Measurements from ENCODE around the gene SSBP4.
A peak's percentile ranks its signal among the peaks of the same experiment; 100 is the strongest.

The SSBP4 gene

DNA sequence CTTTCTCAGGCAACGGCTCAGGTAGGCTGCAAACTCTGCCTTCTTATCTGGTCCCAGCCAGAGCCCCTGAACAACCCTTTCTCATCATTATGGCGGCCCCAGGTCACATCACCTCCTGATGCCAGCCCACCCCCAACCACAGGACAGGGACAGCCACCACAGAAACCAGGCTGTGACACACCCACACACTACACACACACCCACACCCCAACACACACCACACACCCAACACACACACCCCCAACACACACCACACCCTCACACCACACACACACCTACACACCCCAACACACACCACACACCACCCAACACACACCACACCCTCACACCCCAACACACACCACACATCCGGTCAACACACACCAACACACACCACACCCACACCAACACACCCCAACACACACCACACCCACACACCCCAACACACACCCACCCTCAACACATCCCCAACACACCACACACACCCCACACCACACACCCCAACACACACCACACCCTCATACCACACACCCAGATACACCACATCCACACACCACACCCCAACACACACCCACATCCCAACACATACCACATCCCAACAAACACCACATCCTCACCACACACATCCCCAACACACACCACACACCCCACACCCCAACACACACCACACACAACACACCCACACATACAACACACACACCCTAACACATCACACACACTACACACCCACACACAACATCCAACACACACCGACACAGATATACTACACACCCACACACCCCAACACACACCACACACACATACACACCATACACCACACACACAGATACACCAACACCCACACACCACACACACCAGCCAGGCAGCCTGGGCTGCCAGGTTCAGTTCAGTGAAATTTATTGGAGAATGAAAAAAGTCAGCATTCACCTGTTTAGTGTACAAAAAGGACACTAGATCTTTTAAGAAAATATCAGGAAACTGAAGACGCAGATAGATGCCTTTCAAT, 22.9 kb downstream of the SSBP4 start:
- no peak for DNase-seq (ENCODE audit: low read depth in 4 of 4, low spot score in 1 of 4)

GRCh38 chr19:18442941-18443340, 23.7 kb downstream of the SSBP4 start:
- DNase-seq (ENCODE audit: low read depth in 4 of 4, low spot score in 1 of 4), result no peak

GRCh38 chr19:18443406-18443805, 24.2 kb downstream of the SSBP4 start:
- DNase-seq (ENCODE audit: low read depth in 4 of 4, low spot score in 1 of 4), result no peak

DNA sequence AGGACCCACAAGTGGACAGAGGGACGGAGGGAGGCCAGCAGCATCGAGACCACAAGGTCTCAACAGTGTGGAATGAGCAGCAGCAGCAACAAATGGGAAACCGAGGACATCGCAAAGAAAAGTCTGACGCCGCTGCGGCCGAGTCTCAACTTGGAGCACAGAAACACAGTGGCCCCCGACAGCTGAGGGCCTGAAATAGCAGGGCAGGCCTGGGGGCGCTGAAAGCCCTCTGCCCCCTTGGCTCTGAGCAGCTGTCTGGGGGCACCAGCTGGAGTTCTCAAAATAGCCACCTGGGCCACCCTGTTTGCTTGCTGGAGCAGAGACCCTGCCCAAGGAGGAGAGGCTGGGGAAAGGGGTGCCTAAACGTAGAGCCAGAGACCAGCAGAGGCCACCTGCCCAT, 24.6 kb downstream of the SSBP4 start:
- no peak for DNase-seq (ENCODE audit: low read depth in 4 of 4, low spot score in 1 of 4)

DNA sequence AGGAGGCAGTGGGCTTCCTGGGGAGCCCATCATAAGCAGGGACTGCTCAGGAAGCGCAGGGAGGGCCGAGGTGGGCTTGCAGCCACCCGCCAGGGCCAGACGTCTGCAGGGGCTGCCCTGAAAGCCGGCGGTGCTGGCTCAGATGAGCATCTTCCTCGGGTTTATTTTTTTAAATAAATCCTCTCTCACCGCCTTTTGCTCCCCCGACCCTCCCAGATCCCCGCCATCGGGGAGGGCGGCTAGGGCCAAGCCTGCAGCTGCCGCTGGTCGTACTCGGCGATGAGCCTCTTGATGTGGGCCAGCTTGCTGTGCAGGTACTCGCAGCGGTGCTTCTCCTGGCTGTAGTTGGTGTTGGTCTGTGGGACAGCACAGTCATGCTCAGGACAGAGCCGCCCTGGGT, 25.3 kb downstream of the SSBP4 start:
- no peak for DNase-seq (ENCODE audit: low read depth in 4 of 4, low spot score in 1 of 4)

DNA sequence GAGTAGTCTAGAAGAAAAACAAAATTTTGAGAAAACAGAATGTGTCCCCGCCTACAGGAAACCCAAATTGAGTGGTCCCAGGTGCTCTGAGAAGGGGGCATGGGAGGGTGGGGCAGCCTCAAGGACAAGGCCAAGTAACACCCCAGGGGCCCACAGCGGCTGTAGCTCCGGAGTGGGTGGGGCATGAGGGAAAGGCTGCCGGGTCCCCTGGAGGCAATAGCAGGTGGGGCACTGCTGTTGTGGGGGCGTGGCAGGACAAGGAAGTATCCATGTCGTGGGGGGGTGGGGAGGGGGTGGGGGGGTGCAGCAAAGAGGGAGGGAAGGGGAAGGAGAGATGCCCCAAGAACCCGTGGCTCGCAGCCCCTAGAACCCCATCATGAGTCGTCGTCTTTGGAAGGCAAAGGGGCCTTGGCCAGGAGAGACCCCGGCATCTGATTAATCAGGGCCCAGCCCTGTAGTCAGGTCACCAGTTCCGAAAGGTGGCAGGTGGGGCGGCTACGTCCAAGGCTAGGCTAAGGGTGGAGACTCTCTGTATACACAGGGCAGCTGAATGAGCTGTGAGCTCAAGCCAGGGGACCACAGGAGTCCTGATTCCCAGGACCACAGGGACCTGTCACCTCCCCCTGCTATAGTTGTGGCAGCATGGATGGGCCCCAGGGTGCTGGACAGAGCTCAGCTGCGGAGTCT, 26.2 kb downstream of the SSBP4 start:
- DNase-seq (ENCODE audit: low read depth in 4 of 4, low spot score in 1 of 4), result no peak

DNA sequence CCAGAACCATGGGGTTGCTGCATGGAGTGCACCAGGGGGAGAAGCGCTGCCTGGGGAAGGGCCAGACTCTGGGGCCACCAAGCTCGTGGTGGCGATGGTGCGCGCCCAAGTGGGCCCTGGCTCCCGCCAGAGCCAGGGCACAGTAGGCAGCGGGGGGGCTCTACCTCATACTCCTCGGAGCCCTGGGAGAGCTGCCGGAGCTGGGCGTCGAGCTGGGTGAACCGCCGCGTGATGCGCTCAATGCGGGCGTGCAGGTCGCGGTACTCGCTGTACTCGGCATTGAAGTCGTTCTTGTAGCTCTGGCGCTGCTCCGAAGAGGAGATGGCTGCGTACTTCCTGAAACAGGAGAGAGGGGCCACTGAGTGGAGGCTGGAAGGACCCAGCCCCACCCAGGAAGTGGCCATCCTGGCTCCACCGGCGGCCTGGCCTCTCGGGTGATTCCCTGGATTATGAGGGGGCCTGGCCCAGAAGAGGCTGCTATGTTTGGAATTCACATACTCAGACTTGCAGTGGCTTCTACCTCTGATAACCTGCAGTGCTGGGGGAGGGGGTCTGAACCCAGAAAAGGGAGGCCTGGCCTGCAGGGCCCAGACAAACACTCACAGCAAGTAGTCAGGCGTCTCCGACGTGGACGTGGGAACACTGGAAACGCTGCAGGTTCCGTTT, 27.1 kb downstream of the SSBP4 start:
- DNase-seq (ENCODE audit: low read depth in 4 of 4, low spot score in 1 of 4), result no peak

DNA sequence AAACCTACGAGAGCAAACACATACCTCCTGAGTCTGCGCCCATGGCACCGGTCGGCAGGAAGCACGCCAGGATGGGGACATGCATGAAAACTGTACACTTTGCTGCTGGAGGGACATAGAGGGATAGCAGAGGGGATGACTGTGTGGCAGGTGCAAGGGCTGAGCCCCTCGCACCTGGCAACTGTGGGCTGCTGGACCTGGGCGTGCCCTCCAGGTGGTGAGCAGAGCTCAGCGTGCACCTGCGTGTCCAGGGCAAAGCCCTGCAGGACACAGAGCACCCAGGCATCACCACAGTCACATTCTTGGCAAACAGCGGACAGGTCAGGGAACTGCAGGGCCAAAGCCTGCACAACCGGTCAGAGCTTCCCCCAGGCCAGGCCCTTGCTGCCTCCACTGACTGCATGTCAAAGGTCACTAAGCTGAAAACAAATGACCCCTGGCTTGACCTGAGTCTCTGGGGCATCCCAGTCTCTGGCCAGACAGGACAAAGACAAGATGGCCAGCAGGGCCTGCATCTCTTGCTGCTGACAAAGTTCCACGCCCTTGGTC, 27.7 kb downstream of the SSBP4 start:
- no peak for DNase-seq (ENCODE audit: low read depth in 4 of 4, low spot score in 1 of 4)

- no peak for DNase-seq (ENCODE audit: low read depth in 4 of 4, low spot score in 1 of 4)
These were observed 30.4 kb downstream of the SSBP4 start for GRCh38 chr19:18449552-18449951.

DNA sequence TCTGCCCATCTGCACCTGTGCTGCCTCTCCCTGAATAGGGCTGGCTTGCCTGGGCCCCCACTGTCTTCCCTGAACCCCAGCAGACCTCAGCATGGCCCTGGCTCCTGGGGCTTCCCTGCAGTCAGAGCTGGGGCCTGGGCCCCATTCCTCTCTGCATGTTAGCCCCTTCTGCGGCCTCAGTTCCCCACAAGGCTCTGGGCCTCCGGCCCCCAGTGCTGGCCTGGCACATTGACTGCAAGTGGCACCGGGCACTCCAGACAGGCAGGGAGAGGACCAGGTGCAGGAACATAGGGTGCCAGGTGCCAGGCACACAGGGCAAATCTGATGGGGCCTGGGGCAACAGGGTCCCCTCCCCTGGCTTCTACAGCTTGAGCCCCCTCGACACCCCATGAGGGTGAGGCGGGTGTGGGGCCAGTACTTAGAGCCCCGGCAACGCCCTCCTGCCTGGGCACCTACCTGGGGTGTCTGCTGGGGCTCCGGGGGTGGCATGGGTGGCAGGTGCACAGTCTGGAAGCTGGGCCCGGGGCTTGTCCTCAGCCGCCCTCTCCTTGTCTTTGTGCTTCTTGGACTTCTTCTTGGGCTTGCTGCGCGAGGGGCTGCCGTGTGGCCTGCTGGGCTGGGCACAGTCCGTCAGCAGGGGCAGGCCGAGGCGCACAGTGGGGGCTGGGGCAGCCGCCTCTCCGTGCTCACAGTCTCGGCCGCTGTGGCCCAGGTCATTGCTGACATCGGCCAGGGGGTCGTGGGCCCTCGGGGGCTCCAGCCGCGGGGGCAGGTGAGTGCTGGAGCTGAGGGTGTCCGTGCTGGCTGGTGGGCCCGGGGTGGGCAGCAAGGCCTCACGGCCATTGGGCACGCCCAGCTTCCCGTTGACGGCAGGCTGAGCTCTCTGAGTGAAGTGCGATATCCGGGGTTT, 31.1 kb downstream of the SSBP4 start:
- no peak for DNase-seq (ENCODE audit: low read depth in 4 of 4, low spot score in 1 of 4)

DNA sequence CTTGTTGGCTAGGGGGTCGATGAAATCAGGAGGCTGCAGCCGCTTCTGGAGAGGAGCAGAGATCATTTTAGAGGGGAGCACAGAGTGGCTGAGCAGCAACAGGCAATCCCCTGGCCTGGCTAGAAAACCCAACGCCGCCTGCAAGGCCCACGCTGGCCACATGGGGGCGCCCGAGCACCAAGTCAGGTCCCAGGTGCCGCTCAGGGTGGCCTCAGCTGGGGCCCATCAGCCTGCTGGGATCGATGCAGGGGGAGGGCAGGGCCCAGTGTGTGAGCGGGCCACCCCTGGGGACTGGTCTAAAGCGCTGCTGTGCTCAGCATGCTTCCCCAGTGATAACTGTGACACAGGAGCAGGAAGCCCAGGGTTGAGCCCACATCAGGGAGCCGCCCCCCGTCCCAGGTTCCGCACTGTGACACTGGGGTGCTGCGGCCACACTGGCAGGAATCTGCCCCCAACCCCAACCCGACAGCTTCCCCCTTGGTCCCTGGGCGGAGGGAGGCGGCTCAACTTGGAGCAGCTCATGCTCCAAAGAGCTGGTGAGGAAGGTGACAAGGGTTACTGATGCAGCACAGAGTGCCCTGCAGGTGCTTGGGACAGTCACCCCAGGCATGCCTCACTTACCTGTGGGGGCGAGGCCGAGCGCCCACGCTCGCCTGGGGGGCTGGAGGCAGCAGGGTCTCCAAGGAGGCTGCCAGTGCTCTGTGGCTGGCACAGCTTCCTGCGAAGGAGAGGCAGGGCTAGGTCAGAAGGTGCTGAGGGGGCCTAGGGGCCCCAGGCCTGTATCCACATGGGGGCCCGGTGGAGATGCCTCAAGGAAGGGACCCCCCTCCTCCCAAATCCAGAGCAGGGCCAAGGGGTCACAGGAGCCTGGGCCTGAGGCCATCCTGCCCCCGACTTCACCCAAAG, 32.0 kb downstream of the SSBP4 start:
- DNase-seq (ENCODE audit: low read depth in 4 of 4, low spot score in 1 of 4), result peak; percentile 74 to 91 (median 77)

- no peak for DNase-seq (ENCODE audit: low read depth in 4 of 4, low spot score in 1 of 4)
These were observed 33.2 kb downstream of the SSBP4 start for GRCh38 chr19:18452386-18452785.

- DNase-seq (ENCODE audit: low read depth in 4 of 4, low spot score in 1 of 4), result no peak
These were observed 34.2 kb downstream of the SSBP4 start for GRCh38 chr19:18453269-18454024.

GRCh38 chr19:18456279-18456678, 37.1 kb downstream of the SSBP4 start:
- DNase-seq (ENCODE audit: low read depth in 4 of 4, low spot score in 1 of 4), result no peak

GRCh38 chr19:18456974-18457373, 37.8 kb downstream of the SSBP4 start:
- no peak for DNase-seq (ENCODE audit: low read depth in 4 of 4, low spot score in 1 of 4)

GRCh38 chr19:18457483-18458331, 38.5 kb downstream of the SSBP4 start:
- no peak for DNase-seq (ENCODE audit: low read depth in 4 of 4, low spot score in 1 of 4)

DNA sequence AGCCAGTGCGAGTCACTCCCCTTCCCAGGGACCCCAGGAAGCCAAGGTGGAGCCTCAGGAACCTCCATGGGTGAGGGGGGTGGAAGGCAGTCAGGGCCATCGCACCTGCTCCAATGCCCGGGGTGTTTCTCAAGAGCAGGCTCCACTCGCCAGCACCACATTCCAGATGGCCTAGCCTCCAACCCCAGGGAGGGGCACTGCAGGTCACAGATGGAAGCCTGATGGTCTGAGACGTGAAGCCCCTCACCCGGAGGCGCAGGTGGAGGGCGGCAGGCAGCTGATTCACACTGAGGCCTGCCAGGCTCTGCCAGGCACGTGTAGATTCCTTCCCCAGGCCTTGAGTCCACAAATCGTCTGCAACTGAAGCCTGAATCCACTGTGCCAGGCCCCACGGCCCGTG, 41.7 kb downstream of the SSBP4 start:
- no peak for DNase-seq (ENCODE audit: low read depth in 4 of 4, low spot score in 1 of 4)

GRCh38 chr19:18461471-18461870, 42.3 kb downstream of the SSBP4 start:
- no peak for DNase-seq (ENCODE audit: low read depth in 4 of 4, low spot score in 1 of 4)

Data from stimulated activated CD4-positive, alpha-beta T cell treated with anti-CD3 and anti-CD28 coated beads, Interleukin-1b, Interleukin-23, amount 100 ng/mL, for 24 hours (primary cell).